HL-60 (cell line): ENCODE results near the gene CENPP.

Experiments used
- DNase-seq, 2 experiments: peaks; one replicate each; pipeline ENCODE4 v3.0.0-alpha.2; 2010 to 2020; ENCODE audit warnings: low read depth in 1 of 2, low spot score in 1 of 2
- H3K27ac ChIP-seq: fragments of 250-450 bp; sonication (Bioruptor Pico); replicated peaks from 2 replicates; pipeline ENCODE4 v1.5.1; 2020; ENCODE audit warnings: mild to moderate bottlenecking, moderate library complexity
- H3K27me3 ChIP-seq: fragments of 250-450 bp; sonication (Bioruptor Pico); 2 replicates; pipeline ENCODE4 v1.5.1; 2021; ENCODE audit warnings: mild to moderate bottlenecking, moderate library complexity; ENCODE audit not compliant: insufficient read depth, poor library complexity, severe bottlenecking
- H3K4me3 ChIP-seq: replicated peaks from 2 replicates; pipeline ENCODE4 v1.5.1; 2011; ENCODE audit warnings: mild to moderate bottlenecking, control low read depth, low read length; ENCODE audit not compliant: insufficient read depth
- GABPA ChIP-seq: IDR thresholded peaks from 2 replicates; pipeline ENCODE4 v1.6.1; 2012; ENCODE audit warnings: low read depth
- POLR2AphosphoS5 ChIP-seq: IDR thresholded peaks from 2 replicates; pipeline ENCODE4 v1.6.1; 2012; ENCODE audit warnings: low read depth
- SPI1 ChIP-seq: IDR thresholded peaks from 2 replicates; pipeline ENCODE4 v1.6.1; 2012; ENCODE audit warnings: low read depth, mild to moderate bottlenecking, borderline replicate concordance
- TF ChIP-seq, protein P1 (sequence below): IDR thresholded peaks from one replicate; pipeline ENCODE4 v1.5.1; 2011; ENCODE audit warnings: low read length, control low read depth, inconsistent platforms; ENCODE audit not compliant: insufficient read depth
- TF ChIP-seq, protein P2 (sequence below): IDR thresholded peaks from 2 replicates; pipeline ENCODE4 v1.6.1; 2012; ENCODE audit warnings: low read depth; ENCODE audit not compliant: insufficient replicate concordance

The CENPP gene

DNA sequence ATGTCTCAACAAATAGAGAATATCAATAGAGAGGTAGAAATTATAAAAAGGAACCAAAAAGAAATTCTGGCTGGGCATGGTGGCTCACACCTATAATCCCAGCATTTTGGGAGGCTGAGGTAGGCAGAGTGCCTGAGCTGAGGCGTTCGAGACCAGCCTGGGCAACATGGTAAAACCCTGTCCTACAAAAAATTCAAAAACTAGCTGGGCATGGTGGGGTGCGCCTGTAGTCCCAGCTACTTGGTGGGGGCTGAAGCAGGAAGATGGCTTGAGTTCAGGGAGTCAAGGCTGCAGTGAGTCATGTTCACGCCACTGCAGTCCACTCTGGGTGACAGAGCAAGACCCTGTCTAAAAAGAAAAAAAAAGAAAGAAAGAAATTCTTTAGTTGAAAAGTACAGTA lies 319.3 kb downstream of the CENPP start:
- Histone ChIP-seq H3K27me3 (no peaks in the 10 kb centered on the region), H3K4me3 (no peak overlapping the region), H3K27ac (no peak overlapping the region)
- DNase-seq = no peak
- TF ChIP-seq SPI1 (no peak), POLR2AphosphoS5 (no peak), GABPA (no peak)
- TF ChIP-seq, protein P1, sequence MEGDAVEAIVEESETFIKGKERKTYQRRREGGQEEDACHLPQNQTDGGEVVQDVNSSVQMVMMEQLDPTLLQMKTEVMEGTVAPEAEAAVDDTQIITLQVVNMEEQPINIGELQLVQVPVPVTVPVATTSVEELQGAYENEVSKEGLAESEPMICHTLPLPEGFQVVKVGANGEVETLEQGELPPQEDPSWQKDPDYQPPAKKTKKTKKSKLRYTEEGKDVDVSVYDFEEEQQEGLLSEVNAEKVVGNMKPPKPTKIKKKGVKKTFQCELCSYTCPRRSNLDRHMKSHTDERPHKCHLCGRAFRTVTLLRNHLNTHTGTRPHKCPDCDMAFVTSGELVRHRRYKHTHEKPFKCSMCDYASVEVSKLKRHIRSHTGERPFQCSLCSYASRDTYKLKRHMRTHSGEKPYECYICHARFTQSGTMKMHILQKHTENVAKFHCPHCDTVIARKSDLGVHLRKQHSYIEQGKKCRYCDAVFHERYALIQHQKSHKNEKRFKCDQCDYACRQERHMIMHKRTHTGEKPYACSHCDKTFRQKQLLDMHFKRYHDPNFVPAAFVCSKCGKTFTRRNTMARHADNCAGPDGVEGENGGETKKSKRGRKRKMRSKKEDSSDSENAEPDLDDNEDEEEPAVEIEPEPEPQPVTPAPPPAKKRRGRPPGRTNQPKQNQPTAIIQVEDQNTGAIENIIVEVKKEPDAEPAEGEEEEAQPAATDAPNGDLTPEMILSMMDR = no peak
- TF ChIP-seq, protein P2, sequence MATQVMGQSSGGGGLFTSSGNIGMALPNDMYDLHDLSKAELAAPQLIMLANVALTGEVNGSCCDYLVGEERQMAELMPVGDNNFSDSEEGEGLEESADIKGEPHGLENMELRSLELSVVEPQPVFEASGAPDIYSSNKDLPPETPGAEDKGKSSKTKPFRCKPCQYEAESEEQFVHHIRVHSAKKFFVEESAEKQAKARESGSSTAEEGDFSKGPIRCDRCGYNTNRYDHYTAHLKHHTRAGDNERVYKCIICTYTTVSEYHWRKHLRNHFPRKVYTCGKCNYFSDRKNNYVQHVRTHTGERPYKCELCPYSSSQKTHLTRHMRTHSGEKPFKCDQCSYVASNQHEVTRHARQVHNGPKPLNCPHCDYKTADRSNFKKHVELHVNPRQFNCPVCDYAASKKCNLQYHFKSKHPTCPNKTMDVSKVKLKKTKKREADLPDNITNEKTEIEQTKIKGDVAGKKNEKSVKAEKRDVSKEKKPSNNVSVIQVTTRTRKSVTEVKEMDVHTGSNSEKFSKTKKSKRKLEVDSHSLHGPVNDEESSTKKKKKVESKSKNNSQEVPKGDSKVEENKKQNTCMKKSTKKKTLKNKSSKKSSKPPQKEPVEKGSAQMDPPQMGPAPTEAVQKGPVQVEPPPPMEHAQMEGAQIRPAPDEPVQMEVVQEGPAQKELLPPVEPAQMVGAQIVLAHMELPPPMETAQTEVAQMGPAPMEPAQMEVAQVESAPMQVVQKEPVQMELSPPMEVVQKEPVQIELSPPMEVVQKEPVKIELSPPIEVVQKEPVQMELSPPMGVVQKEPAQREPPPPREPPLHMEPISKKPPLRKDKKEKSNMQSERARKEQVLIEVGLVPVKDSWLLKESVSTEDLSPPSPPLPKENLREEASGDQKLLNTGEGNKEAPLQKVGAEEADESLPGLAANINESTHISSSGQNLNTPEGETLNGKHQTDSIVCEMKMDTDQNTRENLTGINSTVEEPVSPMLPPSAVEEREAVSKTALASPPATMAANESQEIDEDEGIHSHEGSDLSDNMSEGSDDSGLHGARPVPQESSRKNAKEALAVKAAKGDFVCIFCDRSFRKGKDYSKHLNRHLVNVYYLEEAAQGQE = no peak

DNA sequence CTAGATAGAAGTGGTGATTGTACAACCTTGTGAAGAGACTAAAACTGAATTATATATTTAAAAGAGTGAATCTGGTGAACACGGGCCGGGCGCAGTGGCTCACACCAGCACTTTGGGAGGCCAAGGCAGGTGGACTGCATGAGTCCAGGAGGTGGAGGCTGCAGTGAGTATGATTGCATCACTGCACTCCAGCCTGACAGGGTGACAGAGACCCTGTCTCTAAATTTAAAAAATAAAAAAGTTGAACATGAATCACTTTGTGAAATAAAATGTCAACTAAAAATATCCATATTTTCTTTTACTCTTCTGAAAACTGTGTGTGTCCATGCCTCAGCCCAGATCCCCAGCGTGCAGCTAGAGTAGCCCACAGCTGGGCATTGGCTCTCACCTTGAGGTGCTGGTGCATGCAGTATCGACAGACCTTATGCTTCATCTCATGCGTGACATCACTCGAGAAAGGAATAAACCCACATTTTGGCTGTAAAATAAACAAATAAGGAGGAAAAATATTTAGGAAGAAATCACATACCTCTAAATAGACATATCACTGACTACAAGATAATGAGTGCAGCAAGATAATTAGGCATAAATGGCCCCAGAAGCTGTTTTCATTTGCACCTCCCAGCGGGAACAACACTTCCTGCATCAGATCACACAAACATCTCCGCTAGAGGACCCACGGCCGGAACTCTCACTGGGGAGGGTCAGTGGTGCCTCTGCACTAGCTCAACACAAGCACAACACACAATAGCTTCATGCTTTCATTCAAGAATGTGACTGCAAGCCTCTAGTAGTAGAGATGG lies 322.1 kb downstream of the CENPP start:
- Histone ChIP-seq H3K4me3 (no peak overlapping the region), H3K27ac (no peak overlapping the region), H3K27me3 (no peaks in the 10 kb centered on the region)
- DNase-seq = no peak
- no peak for TF ChIP-seq GABPA
- TF ChIP-seq SPI1 = no peak
- TF ChIP-seq, protein P1 = no peak
- TF ChIP-seq, protein P2 = no peak
- no peak for TF ChIP-seq POLR2AphosphoS5

DNA sequence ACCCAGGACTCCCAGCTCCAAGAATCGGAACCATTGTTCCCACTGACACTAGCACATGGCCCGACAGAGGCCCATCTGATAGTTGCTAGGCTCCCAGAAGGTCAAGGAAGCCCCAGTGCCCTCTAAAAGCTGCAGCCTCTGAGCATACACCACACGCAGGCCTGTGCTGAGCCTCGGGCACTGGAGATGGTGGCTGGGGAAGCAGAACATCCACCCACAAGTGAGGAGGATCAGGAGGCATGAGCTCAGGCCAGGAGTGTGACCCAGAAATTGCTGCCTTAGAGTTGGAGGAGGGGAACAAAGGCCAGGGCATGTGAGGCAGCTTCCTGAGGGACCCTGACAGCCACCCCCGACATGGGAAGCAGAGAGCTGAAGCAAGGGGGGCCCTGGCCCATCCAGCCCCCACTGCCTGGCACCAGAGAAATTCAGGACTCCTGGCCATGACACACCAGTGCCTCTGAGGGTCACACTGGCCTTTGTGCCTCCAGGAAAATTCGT lies 322.8 kb downstream of the CENPP start:
- no peaks in the 10 kb centered on the region for H3K27me3 ChIP-seq
- TF ChIP-seq, protein P1 = no peak
- TF ChIP-seq POLR2AphosphoS5 (no peak), GABPA (no peak), SPI1 (no peak)
- TF ChIP-seq, protein P2 = no peak
- no peak overlapping the region for H3K27ac ChIP-seq
- DNase-seq = no peak
- H3K4me3 ChIP-seq = no peak overlapping the region
